Kidney (tissue), 14 donors: ENCODE measurements around the gene CBLN3. TPM values are rescaled to one million over a fixed set of nuclear protein-coding genes. Genes with fewer than 3 reads are reported as not detected.

Experiments
- DNase-seq, 5 donors: peaks; one replicate each; pipeline ENCODE4 v3.0.0-alpha.2; 2013 to 2020
- FAIRE-seq: peaks from 2 replicates; lab custom pipeline; 2012; peaks lifted over from hg19 to GRCh38; lab: Jason Lieb, UNC
- H3K27ac ChIP-seq, 2 donors: one replicate each; pipeline ENCODE4 v1.7.0; 2013; ENCODE audit warnings: low read depth in 2 of 2, low read length in 2 of 2, inconsistent platforms in 1 of 2
- H3K27me3 ChIP-seq: one replicate; pipeline ENCODE4 v1.7.1; 2013; ENCODE audit warnings: low read length, inconsistent platforms; ENCODE audit not compliant: control insufficient read depth, insufficient read depth
- H3K36me3 ChIP-seq, 3 donors: one replicate each; pipeline versions ENCODE4 v1.7.0 to v1.7.1; 2013; ENCODE audit warnings: low read length in 3 of 3, control low read depth in 1 of 3, inconsistent platforms in 1 of 3; ENCODE audit not compliant: insufficient read depth in 3 of 3, control insufficient read depth in 2 of 3
- H3K4me1 ChIP-seq, 3 donors: one replicate each; pipeline versions ENCODE4 v1.7.0 to v1.7.1; 2013; ENCODE audit warnings: low read length in 3 of 3, inconsistent platforms in 1 of 3, low read depth in 1 of 3; ENCODE audit not compliant: control insufficient read depth in 2 of 3, insufficient read depth in 2 of 3
- H3K4me3 ChIP-seq, 3 donors: one replicate each; pipeline versions ENCODE4 v1.7.0 to v1.8.1; 2013; ENCODE audit warnings: low read length in 3 of 3, control low read depth in 1 of 3, inconsistent platforms in 1 of 3
- H3K9ac ChIP-seq, 3 donors: one replicate each; pipeline versions ENCODE4 v1.7.0 to v1.7.1; 2013; ENCODE audit warnings: low read length in 3 of 3, control low read depth in 1 of 3, inconsistent platforms in 1 of 3
- H3K9me3 ChIP-seq, 3 donors: one replicate each; pipeline versions ENCODE4 v1.7.0 to v1.7.1; 2013; ENCODE audit warnings: low read length in 3 of 3, control low read depth in 1 of 3, inconsistent platforms in 1 of 3; ENCODE audit not compliant: control insufficient read depth in 2 of 3, insufficient read depth in 1 of 3
- CTCF ChIP-seq: IDR thresholded peaks from 3 replicates; pipeline ENCODE4 v1.5.1; 2012; ENCODE audit warnings: mild to moderate bottlenecking, moderate library complexity, borderline replicate concordance; ENCODE audit not compliant: insufficient read depth; ENCODE audit errors: extremely low read depth
- intact Hi-C: fragments of 100-400 bp; cut with DNase I; formaldehyde crosslinking; loops from one replicate; pipeline ENCODE4 v1.11.1; 2022
- polyA plus RNA-seq: library from polyadenylated mRNA; stranded (reverse); fragments of 350-450 nt; fragmentation: Illumina TruSeq; extraction: RNeasy Lipid Tissue Mini Kit (QIAGEN cat#74804); gene quantifications from one replicate; pipeline ENCODE4 v1.2.3, GENCODE V29; 2014; ENCODE audit warnings: low read depth, low replicate concordance; ENCODE audit not compliant: insufficient read depth
- total RNA-seq: library from RNA; stranded (reverse); fragmentation: NEBNext Ultra II Directional; extraction: Animal tissue kit (Norgen Biotek cat#: 25700); gene quantifications from one replicate; pipeline ENCODE4 v1.2.1, GENCODE V29; 2021
- donor health status: control.
- donor health status: control.
- donor health status: control.
- donor health status: control.
- donor health status: control.
- donor health status: DM: yes; HTN: yes; CAD: no.
- donor health status: Normal renal cell carcinoma (clear cell type).

Gene CBLN3
- total and polyA plus RNA-seq, 2 donors from 2014 or later, result 1.3 to 2.6 TPM

- Histone ChIP-seq H3K4me1 (peaks cover 0 to 20% (median 12%) of the 10 kb centered on the region in 3 donors), H3K4me3 (no peak overlapping the region), H3K36me3 (no peaks in the 10 kb centered on the region), H3K9ac (no peak overlapping the region), H3K27me3 (no peaks in the 10 kb centered on the region), H3K27ac (no peak overlapping the region), H3K9me3 (no peaks in the 10 kb centered on the region)
- FAIRE-seq (no peak), DNase-seq (no peak)
- intact Hi-C loops, result loop anchor here (10.0 kb wide), 1 partner anchor 52 kb away; no protein-coding TSS in a partner anchor
- TF ChIP-seq CTCF, result no peak
Measured at GRCh38 chr14:24426150-24426911, 3.1 kb downstream of the CBLN3 start.

- no peak overlapping the region for H3K9ac ChIP-seq
- no peaks in the 10 kb centered on the region for H3K27me3 ChIP-seq
- no peak for TF ChIP-seq CTCF
- FAIRE-seq (no peak), DNase-seq (no peak)
- H3K9me3 ChIP-seq, result no peaks in the 10 kb centered on the region
- peaks cover 0 to 14% (median 6%) of the 10 kb centered on the region in 3 donors for H3K4me1 ChIP-seq
- H3K4me3 ChIP-seq, result no peak overlapping the region
- H3K36me3 ChIP-seq, result no peaks in the 10 kb centered on the region
- no peak overlapping the region for H3K27ac ChIP-seq
- intact Hi-C loops, result loop anchor here (10.0 kb wide), 1 partner anchor 51 kb away; no protein-coding TSS in a partner anchor
Measured at GRCh38 chr14:24425704-24426103, 3.8 kb downstream of the CBLN3 start.

GRCh38 chr14:24422694-24423601 is 6.5 kb downstream of the CBLN3 start:
- Histone ChIP-seq H3K27me3 (no peaks in the 10 kb centered on the region), H3K4me1 (peaks cover 0 to 4% (median 3%) of the 10 kb centered on the region in 3 donors), H3K27ac (no peak overlapping the region), H3K9me3 (no peaks in the 10 kb centered on the region), H3K4me3 (no peak overlapping the region), H3K9ac (no peak overlapping the region), H3K36me3 (no peaks in the 10 kb centered on the region)
- TF ChIP-seq CTCF, result no peak
- peak in 1 of 5 donors; percentile 26 for DNase-seq
- FAIRE-seq, result no peak
- intact Hi-C loops, result loop anchor here (10.0 kb wide), 1 partner anchor 48 kb away; no protein-coding TSS in a partner anchor
